SK-N-SH treated with all-trans-retinoic acid at 6 μM for 48 hours (cell line): Measurements from ENCODE around the gene ARHGEF10L.

Source experiments
- CSDC2 ChIP-seq: fragments of 250-450 bp; sonication (Bioruptor Pico); IDR thresholded peaks from 2 replicates; pipeline ENCODE4 v1.5.0; 2020; ENCODE audit warnings: mild to moderate bottlenecking, moderate library complexity
- ESRRG ChIP-seq: fragments of 250-450 bp; sonication (Bioruptor Pico); IDR thresholded peaks from 2 replicates; pipeline ENCODE4 v1.6.1; 2021; ENCODE audit warnings: mild to moderate bottlenecking
- GLIS3 ChIP-seq: fragments of 250-450 bp; sonication (Bioruptor Pico); IDR thresholded peaks from 2 replicates; pipeline ENCODE4 v1.5.0; 2020; ENCODE audit warnings: mild to moderate bottlenecking, moderate library complexity
- ISL1 ChIP-seq: fragments of 250-450 bp; sonication (Bioruptor Pico); IDR thresholded peaks from 2 replicates; pipeline ENCODE4 v2.1.2; 2022; ENCODE audit warnings: mild to moderate bottlenecking, moderate library complexity
- OSR1 ChIP-seq: fragments of 250-450 bp; sonication (Bioruptor Pico); IDR thresholded peaks from 2 replicates; pipeline ENCODE4 v1.8.0; 2022; ENCODE audit warnings: moderate library complexity, mild to moderate bottlenecking, inconsistent platforms
- PATZ1 ChIP-seq: fragments of 250-450 bp; sonication (Bioruptor Pico); IDR thresholded peaks from 2 replicates; pipeline ENCODE4 v1.8.0; 2020; ENCODE audit warnings: mild to moderate bottlenecking, moderate library complexity, borderline replicate concordance
- RARB ChIP-seq: fragments of 250-450 bp; sonication (Bioruptor Pico); IDR thresholded peaks from 2 replicates; pipeline ENCODE4 v1.8.0; 2021; ENCODE audit warnings: mild to moderate bottlenecking, moderate library complexity
- SNAI2 ChIP-seq: fragments of 250-450 bp; sonication (Bioruptor Pico); IDR thresholded peaks from 2 replicates; pipeline ENCODE4 v1.5.0; 2020; ENCODE audit warnings: mild to moderate bottlenecking, moderate library complexity
- ZC3H10 ChIP-seq: fragments of 250-450 bp; sonication (Bioruptor Pico); IDR thresholded peaks from 2 replicates; pipeline ENCODE4 v1.5.1; 2021; ENCODE audit warnings: mild to moderate bottlenecking, moderate library complexity
- ZFP30 ChIP-seq: fragments of 450-650 bp; formaldehyde crosslinking; IDR thresholded peaks from 2 replicates; pipeline ENCODE4 v1.5.0; 2022; ENCODE audit warnings: mild to moderate bottlenecking, moderate library complexity
- TF ChIP-seq, protein P1 (sequence below): fragments of 250-450 bp; sonication (Bioruptor Pico); IDR thresholded peaks from 2 replicates; pipeline ENCODE4 v1.8.0; 2021; ENCODE audit warnings: low read depth, mild to moderate bottlenecking, moderate library complexity, borderline replicate concordance
- TF ChIP-seq, protein P2 (sequence below): fragments of 250-450 bp; sonication (Bioruptor Pico); IDR thresholded peaks from 2 replicates; pipeline ENCODE4 v1.5.1; 2021; ENCODE audit warnings: mild to moderate bottlenecking, moderate library complexity
- TF ChIP-seq, protein P3 (sequence below): fragments of 250-450 bp; sonication (Bioruptor Pico); IDR thresholded peaks from 2 replicates; pipeline ENCODE4 v1.5.1; 2020; ENCODE audit warnings: low read depth, mild to moderate bottlenecking, moderate library complexity
- TF ChIP-seq, protein P4 (sequence below): fragments of 250-450 bp; sonication (Bioruptor Pico); IDR thresholded peaks from 2 replicates; pipeline ENCODE4 v1.5.0; 2020; ENCODE audit warnings: mild to moderate bottlenecking, moderate library complexity

DNA sequence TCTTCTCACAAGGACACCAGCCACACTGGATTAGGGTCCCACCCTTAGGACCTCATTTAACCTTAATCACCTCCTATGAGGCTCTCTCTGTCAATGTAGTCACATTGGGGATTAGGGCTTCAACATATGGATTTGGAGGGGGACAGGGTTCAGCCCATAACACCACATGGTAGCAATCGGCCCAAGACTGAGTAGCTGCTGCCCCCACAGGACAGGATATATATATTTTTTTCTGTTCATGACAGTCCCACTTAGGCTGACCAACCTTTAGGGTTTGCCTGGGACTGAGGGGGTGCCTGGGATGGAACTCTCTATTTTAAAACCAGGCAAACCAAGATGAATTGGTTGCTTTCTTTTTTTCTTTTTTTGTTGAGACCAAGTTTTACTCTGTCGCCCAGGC, 207.4 kb downstream of the ARHGEF10L start:
- TF ChIP-seq PATZ1 (CRISPR knock-in tag) (no peak), GLIS3 (CRISPR knock-in tag) (no peak), ZC3H10 (CRISPR knock-in tag) (no peak), ESRRG (no peak), ISL1 (CRISPR knock-in tag) (no peak), SNAI2 (CRISPR knock-in tag) (no peak), CSDC2 (CRISPR knock-in tag) (no peak), ZFP30 (CRISPR knock-in tag) (no peak), RARB (CRISPR knock-in tag) (no peak), OSR1 (no peak)
- TF ChIP-seq, protein P1, sequence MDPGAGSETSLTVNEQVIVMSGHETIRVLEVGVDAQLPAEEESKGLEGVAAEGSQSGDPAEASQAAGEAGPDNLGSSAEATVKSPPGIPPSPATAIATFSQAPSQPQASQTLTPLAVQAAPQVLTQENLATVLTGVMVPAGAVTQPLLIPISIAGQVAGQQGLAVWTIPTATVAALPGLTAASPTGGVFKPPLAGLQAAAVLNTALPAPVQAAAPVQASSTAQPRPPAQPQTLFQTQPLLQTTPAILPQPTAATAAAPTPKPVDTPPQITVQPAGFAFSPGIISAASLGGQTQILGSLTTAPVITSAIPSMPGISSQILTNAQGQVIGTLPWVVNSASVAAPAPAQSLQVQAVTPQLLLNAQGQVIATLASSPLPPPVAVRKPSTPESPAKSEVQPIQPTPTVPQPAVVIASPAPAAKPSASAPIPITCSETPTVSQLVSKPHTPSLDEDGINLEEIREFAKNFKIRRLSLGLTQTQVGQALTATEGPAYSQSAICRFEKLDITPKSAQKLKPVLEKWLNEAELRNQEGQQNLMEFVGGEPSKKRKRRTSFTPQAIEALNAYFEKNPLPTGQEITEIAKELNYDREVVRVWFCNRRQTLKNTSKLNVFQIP (CRISPR knock-in tag) = no peak
- TF ChIP-seq, protein P2, sequence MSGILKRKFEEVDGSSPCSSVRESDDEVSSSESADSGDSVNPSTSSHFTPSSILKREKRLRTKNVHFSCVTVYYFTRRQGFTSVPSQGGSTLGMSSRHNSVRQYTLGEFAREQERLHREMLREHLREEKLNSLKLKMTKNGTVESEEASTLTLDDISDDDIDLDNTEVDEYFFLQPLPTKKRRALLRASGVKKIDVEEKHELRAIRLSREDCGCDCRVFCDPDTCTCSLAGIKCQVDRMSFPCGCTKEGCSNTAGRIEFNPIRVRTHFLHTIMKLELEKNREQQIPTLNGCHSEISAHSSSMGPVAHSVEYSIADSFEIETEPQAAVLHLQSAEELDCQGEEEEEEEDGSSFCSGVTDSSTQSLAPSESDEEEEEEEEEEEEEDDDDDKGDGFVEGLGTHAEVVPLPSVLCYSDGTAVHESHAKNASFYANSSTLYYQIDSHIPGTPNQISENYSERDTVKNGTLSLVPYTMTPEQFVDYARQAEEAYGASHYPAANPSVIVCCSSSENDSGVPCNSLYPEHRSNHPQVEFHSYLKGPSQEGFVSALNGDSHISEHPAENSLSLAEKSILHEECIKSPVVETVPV (CRISPR knock-in tag) = no peak
- TF ChIP-seq, protein P3, sequence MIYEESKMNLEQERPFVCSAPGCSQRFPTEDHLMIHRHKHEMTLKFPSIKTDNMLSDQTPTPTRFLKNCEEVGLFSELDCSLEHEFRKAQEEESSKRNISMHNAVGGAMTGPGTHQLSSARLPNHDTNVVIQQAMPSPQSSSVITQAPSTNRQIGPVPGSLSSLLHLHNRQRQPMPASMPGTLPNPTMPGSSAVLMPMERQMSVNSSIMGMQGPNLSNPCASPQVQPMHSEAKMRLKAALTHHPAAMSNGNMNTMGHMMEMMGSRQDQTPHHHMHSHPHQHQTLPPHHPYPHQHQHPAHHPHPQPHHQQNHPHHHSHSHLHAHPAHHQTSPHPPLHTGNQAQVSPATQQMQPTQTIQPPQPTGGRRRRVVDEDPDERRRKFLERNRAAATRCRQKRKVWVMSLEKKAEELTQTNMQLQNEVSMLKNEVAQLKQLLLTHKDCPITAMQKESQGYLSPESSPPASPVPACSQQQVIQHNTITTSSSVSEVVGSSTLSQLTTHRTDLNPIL (CRISPR knock-in tag) = no peak
- TF ChIP-seq, protein P4, sequence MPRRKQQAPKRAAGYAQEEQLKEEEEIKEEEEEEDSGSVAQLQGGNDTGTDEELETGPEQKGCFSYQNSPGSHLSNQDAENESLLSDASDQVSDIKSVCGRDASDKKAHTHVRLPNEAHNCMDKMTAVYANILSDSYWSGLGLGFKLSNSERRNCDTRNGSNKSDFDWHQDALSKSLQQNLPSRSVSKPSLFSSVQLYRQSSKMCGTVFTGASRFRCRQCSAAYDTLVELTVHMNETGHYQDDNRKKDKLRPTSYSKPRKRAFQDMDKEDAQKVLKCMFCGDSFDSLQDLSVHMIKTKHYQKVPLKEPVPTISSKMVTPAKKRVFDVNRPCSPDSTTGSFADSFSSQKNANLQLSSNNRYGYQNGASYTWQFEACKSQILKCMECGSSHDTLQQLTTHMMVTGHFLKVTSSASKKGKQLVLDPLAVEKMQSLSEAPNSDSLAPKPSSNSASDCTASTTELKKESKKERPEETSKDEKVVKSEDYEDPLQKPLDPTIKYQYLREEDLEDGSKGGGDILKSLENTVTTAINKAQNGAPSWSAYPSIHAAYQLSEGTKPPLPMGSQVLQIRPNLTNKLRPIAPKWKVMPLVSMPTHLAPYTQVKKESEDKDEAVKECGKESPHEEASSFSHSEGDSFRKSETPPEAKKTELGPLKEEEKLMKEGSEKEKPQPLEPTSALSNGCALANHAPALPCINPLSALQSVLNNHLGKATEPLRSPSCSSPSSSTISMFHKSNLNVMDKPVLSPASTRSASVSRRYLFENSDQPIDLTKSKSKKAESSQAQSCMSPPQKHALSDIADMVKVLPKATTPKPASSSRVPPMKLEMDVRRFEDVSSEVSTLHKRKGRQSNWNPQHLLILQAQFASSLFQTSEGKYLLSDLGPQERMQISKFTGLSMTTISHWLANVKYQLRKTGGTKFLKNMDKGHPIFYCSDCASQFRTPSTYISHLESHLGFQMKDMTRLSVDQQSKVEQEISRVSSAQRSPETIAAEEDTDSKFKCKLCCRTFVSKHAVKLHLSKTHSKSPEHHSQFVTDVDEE (CRISPR knock-in tag) = no peak
